OCI-M2 (cell line): ENCODE results near the gene PRRT3.
"Not testable (repeated sequence)": the region's sequence is repeated elsewhere in the genome, so short reads cannot be mapped to it uniquely, and the experiment has no call there.

ENCODE experiments used
- DNase-seq: peaks from one replicate; lab custom pipeline; 2025; ENCODE audit not compliant: unreplicated experiment; lab: John Stamatoyannopoulos, UW

PRRT3 gene

GRCh38 chr3:9899289-9899791 is 52.9 kb downstream of the PRRT3 start:
- DNase-seq = no peak

GRCh38 chr3:9898467-9899241 is 53.6 kb downstream of the PRRT3 start:
- DNase-seq = no peak

- no peak for DNase-seq
Measured at GRCh38 chr3:9897408-9898372, 54.5 kb downstream of the PRRT3 start.

DNA sequence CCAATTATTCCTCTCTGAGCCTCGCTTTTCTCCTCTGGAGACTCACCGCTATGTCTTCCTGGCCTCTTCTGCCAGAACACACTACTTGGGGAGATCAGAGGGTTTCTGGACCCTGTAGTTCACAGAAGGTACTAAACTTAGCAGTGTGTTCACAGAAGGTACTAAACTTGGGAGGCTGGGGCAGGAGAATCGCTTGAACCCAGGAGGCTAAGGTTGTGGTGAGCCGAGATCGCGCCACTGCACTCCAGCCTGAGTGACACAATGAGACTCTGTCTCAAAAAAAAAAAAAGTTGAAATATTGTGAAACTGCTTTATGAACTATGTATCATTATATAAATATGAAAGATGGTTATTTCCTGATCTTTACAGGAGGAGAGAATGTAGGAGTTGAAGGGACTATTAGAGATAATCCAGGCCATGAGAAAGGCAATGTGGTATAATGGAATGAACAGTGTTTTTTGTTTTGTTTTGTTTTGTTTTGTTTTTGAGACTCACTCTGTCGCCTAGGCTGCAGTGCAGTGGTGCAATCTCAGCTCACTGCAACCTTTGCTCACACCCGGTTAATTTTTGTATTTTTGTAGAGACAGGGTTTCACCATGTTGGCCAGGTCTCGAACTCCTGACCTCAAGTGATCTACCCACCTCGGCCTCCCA is 55.3 kb downstream of the PRRT3 start:
- DNase-seq = not testable (repeated sequence)

DNA sequence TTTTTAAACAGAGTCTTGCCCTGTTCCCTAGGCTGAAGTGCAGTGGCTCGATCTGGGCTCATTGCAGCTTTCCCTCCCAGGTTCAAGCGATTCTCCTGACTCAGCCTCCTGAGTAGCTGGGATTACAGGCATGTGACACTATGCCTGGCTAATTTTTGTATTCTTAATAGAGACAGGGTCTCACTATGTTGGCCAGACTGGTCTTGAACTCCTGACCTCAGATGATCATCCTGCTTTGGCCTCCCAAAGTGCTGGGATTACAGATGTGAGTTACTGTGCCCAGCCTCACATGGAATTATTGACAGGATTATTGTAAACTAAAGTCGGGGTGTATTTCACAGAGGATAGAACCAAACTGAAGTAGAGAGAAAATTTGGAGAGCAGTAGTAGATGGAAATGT is 56.5 kb downstream of the PRRT3 start:
- not testable (repeated sequence) for DNase-seq
